H1 (cell line): Measurements from ENCODE around the gene CD53. TPM values are rescaled to one million over a fixed set of nuclear protein-coding genes. Genes with fewer than 3 reads are reported as not detected.

Experiments used
- CTCF ChIA-PET: fragments of 300-600 bp; sonication (Branson Sonifier 250); formaldehyde crosslinking; loops from one replicate; lab custom pipeline; 2021; ENCODE audit not compliant: partially characterized antibody; lab: Charles Lee
- POLR2A ChIA-PET: fragments of 300-600 bp; sonication (Branson Sonifier 250); formaldehyde crosslinking; loops from one replicate; lab custom pipeline; 2021; ENCODE audit warnings: inconsistent platforms; ENCODE audit not compliant: partially characterized antibody; lab: Charles Lee
- DNase-seq, 2 experiments: peaks; one replicate each; pipeline versions ENCODE4 v3.0.0 to v3.0.0-alpha.2; 2010 to 2022; ENCODE audit warnings: low spot score in 2 of 2, low read depth in 1 of 2, mixed read lengths in 1 of 2
- FAIRE-seq: peaks from 2 replicates; lab custom pipeline; 2011; peaks lifted over from hg19 to GRCh38; lab: Jason Lieb, UNC
- H2AFZ ChIP-seq: 2 replicates; pipeline ENCODE4 v1.8.1; 2012; ENCODE audit warnings: low read length, inconsistent platforms
- H2AK5ac ChIP-seq: 2 replicates; pipeline ENCODE4 v1.6.1; 2013; ENCODE audit warnings: low read depth, low read length
- H2BK120ac ChIP-seq: replicated peaks from 2 replicates; pipeline ENCODE3; 2013; ENCODE audit warnings: low read depth, low read length, inconsistent platforms
- H2BK12ac ChIP-seq: 2 replicates; pipeline ENCODE4 v1.6.1; 2013; ENCODE audit warnings: low read depth, low read length
- H2BK15ac ChIP-seq: 2 replicates; pipeline ENCODE4 v1.6.1; 2013; ENCODE audit warnings: low read length
- H2BK20ac ChIP-seq: 2 replicates; pipeline ENCODE4 v1.6.1; 2013; ENCODE audit warnings: low read length
- H2BK5ac ChIP-seq: 2 replicates; pipeline ENCODE4 v1.6.1; 2013; ENCODE audit warnings: low read depth, low read length
- H3K14ac ChIP-seq: 2 replicates; pipeline ENCODE4 v1.6.1; 2013; ENCODE audit warnings: inconsistent platforms; ENCODE audit not compliant: insufficient read length
- H3K18ac ChIP-seq: 2 replicates; pipeline ENCODE4 v1.6.1; 2013; ENCODE audit warnings: low read length; ENCODE audit errors: extremely low read depth
- H3K23ac ChIP-seq: 2 replicates; pipeline ENCODE4 v1.6.1; 2013; ENCODE audit warnings: inconsistent platforms; ENCODE audit not compliant: insufficient read length
- H3K23me2 ChIP-seq: 2 replicates; pipeline ENCODE4 v1.6.1; 2013; ENCODE audit warnings: low read depth, low read length
- H3K27ac ChIP-seq: 2 replicates; pipeline ENCODE4 v1.6.1; 2011; ENCODE audit warnings: low read depth, low read length, inconsistent platforms
- H3K27me3 ChIP-seq, 4 experiments: replicated peaks in 1 of 4; 1 replicate in 1 of 4; 2 replicates in 3 of 4; pipeline versions ENCODE4 v1.6.1 to v1.8.1; 2011 to 2013; ENCODE audit warnings: low read length in 3 of 4, mild to moderate bottlenecking in 3 of 4, inconsistent platforms in 2 of 4, mixed read lengths in 2 of 4, moderate library complexity in 1 of 4; ENCODE audit not compliant: control insufficient read depth in 3 of 4, insufficient read depth in 3 of 4; ENCODE audit errors: extremely low read depth in 1 of 4
- H3K36me3 ChIP-seq, 4 experiments: 2 replicates each; pipeline versions ENCODE4 v1.6.1 to v1.8.1; 2011 to 2013; ENCODE audit warnings: mild to moderate bottlenecking in 4 of 4, low read length in 3 of 4, moderate library complexity in 2 of 4, control low read depth in 1 of 4, inconsistent platforms in 1 of 4; ENCODE audit not compliant: insufficient read depth in 4 of 4, control insufficient read depth in 2 of 4
- H3K4ac ChIP-seq: replicated peaks from 2 replicates; pipeline ENCODE3; 2013; ENCODE audit warnings: low read length, low read depth, mixed read lengths, inconsistent platforms; ENCODE audit not compliant: insufficient read length
- H3K4me1 ChIP-seq, 4 experiments: replicated peaks in 1 of 4; 1 replicate in 1 of 4; 2 replicates in 3 of 4; pipeline versions ENCODE4 v1.6.1 to v1.8.1; 2011 to 2013; ENCODE audit warnings: low read length in 3 of 4, inconsistent platforms in 2 of 4, mixed read lengths in 1 of 4; ENCODE audit not compliant: insufficient read depth in 4 of 4, control insufficient read depth in 3 of 4
- H3K4me2 ChIP-seq, 2 experiments: 2 replicates each; pipeline versions ENCODE4 v1.6.1 to v1.8.1; 2011 to 2013; ENCODE audit warnings: low read depth in 2 of 2, low read length in 2 of 2, control low read depth in 1 of 2, inconsistent platforms in 1 of 2, mild to moderate bottlenecking in 1 of 2; ENCODE audit not compliant: insufficient read depth in 1 of 2
- H3K4me3 ChIP-seq, 4 experiments: fragments of 200-600, 300-600 bp in 1 of 4; sonication (generic), shearing (Covaris generic), sonication (Bioruptor Twin) in 1 of 4; 2 replicates each; pipeline versions ENCODE4 v1.5.1 to v1.8.1; 2011 to 2016; ENCODE audit warnings: low read length in 4 of 4, low read depth in 3 of 4, control low read depth in 2 of 4, inconsistent platforms in 2 of 4, mild to moderate bottlenecking in 2 of 4, mixed read lengths in 1 of 4, moderate library complexity in 1 of 4; ENCODE audit not compliant: insufficient read depth in 2 of 4; ENCODE audit errors: extremely low read depth in 1 of 4
- H3K56ac ChIP-seq: replicated peaks from 2 replicates; pipeline ENCODE3; 2013; ENCODE audit warnings: low read depth, mild to moderate bottlenecking, mixed read lengths, low read length, inconsistent platforms; ENCODE audit not compliant: insufficient read length
- H3K79me1 ChIP-seq: 2 replicates; pipeline ENCODE4 v1.6.1; 2013; ENCODE audit warnings: low read depth, low read length, control low read depth
- H3K79me2 ChIP-seq, 2 experiments: 2 replicates each; pipeline versions ENCODE4 v1.6.1 to v1.8.1; 2012 to 2013; ENCODE audit warnings: low read length in 2 of 2, mild to moderate bottlenecking in 2 of 2, inconsistent platforms in 1 of 2; ENCODE audit not compliant: insufficient read depth in 2 of 2, control insufficient read depth in 1 of 2
- H3K9ac ChIP-seq, 4 experiments: replicated peaks in 1 of 4; 1 replicate in 1 of 4; 2 replicates in 3 of 4; pipeline versions ENCODE4 v1.6.1 to v1.8.1; 2011 to 2013; ENCODE audit warnings: low read depth in 3 of 4, low read length in 3 of 4, control low read depth in 2 of 4, mild to moderate bottlenecking in 2 of 4, moderate library complexity in 2 of 4, inconsistent platforms in 1 of 4; ENCODE audit errors: extremely low read depth in 1 of 4
- H3K9me3 ChIP-seq, 2 experiments: 2 replicates each; pipeline versions ENCODE4 v1.6.1 to v1.8.1; 2012 to 2013; ENCODE audit warnings: mild to moderate bottlenecking in 2 of 2, moderate library complexity in 2 of 2, control low read depth in 1 of 2, inconsistent platforms in 1 of 2, low read depth in 1 of 2, low read length in 1 of 2, mixed read lengths in 1 of 2; ENCODE audit not compliant: insufficient read depth in 2 of 2
- H4K20me1 ChIP-seq, 2 experiments: replicated peaks in 1 of 2; 2 replicates each; pipeline versions ENCODE3 to v1.8.1; 2011 to 2013; ENCODE audit warnings: inconsistent platforms in 2 of 2, low read length in 2 of 2, mild to moderate bottlenecking in 1 of 2; ENCODE audit not compliant: insufficient read depth in 2 of 2, control insufficient read depth in 1 of 2
- H4K5ac ChIP-seq: 2 replicates; pipeline ENCODE4 v1.6.1; 2013; ENCODE audit warnings: low read length, low read depth, mixed read lengths, inconsistent platforms; ENCODE audit not compliant: insufficient read length
- H4K8ac ChIP-seq: 2 replicates; pipeline ENCODE4 v1.8.0; 2013; ENCODE audit warnings: mild to moderate bottlenecking, moderate library complexity, low read length, inconsistent platforms; ENCODE audit not compliant: insufficient read depth; ENCODE audit errors: extremely low read depth
- H4K91ac ChIP-seq: replicated peaks from 2 replicates; pipeline ENCODE3; 2013; ENCODE audit warnings: low read length, mixed read lengths, inconsistent platforms; ENCODE audit not compliant: insufficient read length
- ASH2L ChIP-seq: fragments of 200-600, 300-600 bp; sonication (generic); IDR thresholded peaks from one replicate; pipeline ENCODE4 v1.7.1; 2017; ENCODE audit warnings: low read length
- CHD1 ChIP-seq: IDR thresholded peaks from 2 replicates; pipeline ENCODE4 v1.6.1; 2012; ENCODE audit warnings: low read depth, low read length, improper control_type of control experiment
- EZH2 ChIP-seq: fragments of 200-600 bp; sonication (generic); IDR thresholded peaks from 2 replicates; pipeline ENCODE4 v1.7.1; 2012; ENCODE audit warnings: low read depth, mild to moderate bottlenecking, moderate library complexity, low read length, inconsistent platforms; ENCODE audit not compliant: severe bottlenecking
- HDAC2 ChIP-seq, 2 experiments: fragments of 300-600 bp in 1 of 2; sonication (generic) in 1 of 2; IDR thresholded peaks; 2 replicates each; pipeline ENCODE4 v1.6.1; 2011 to 2012; ENCODE audit warnings: low read depth in 2 of 2, low read length in 2 of 2, mild to moderate bottlenecking in 2 of 2, moderate library complexity in 2 of 2, borderline replicate concordance in 1 of 2, inconsistent platforms in 1 of 2
- KDM1A ChIP-seq: fragments of 200-600, 300-600 bp; sonication (generic); IDR thresholded peaks from 2 replicates; pipeline ENCODE4 v1.7.1; 2016; ENCODE audit warnings: mild to moderate bottlenecking, low read length, borderline replicate concordance
- RAD21 ChIP-seq, 2 experiments: IDR thresholded peaks in 1 of 2; conservative IDR thresholded peaks in 1 of 2; 2 replicates each; pipeline ENCODE4 v1.6.1; 2011; ENCODE audit warnings: low read depth in 2 of 2, low read length in 2 of 2, improper control_type of control experiment in 1 of 2, inconsistent platforms in 1 of 2, mild to moderate bottlenecking in 1 of 2, moderate library complexity in 1 of 2
- SIRT6 ChIP-seq: IDR thresholded peaks from one replicate; pipeline ENCODE4 v1.7.1; 2012; ENCODE audit warnings: low read length, inconsistent platforms
- WGBS, 2 experiments: shearing (Covaris generic) in 1 of 2; methylation state at CpG; one replicate each; pipeline versions ENCODE4 v1.1.6 to v1.1.7; 2013 to 2015; ENCODE audit warnings: low lambda C conversion rate in 2 of 2, mixed read lengths in 2 of 2, inconsistent platforms in 1 of 2, low coverage in 1 of 2, missing lambda C conversion rate in 1 of 2; ENCODE audit not compliant: insufficient replicate concordance in 2 of 2, insufficient coverage in 1 of 2, insufficient read length in 1 of 2; ENCODE audit errors: extremely low coverage in 1 of 2, missing lambda C conversion rate in 1 of 2; 5-methylcytosine and 5-hydroxymethylcytosine counted together
- polyA plus RNA-seq, 7 experiments: library from polyadenylated mRNA; depleted of rRNA in 3 of 7; stranded (reverse) in 5 of 7; unstranded in 2 of 7; fragments of >200 nt in 5 of 7; fragments of 200-250 nt in 2 of 7; gene quantifications; 1 replicate in 5 of 7; 2 replicates in 1 of 7; 4 replicates in 1 of 7; pipeline versions ENCODE4 v1.2.1 to v1.2.3, GENCODE V29; 2011 to 2013; ENCODE audit warnings: missing spikeins in 2 of 7, mixed read lengths in 2 of 7
- total RNA-seq: library from RNA; stranded (reverse); fragmentation: NEBNext Ultra II Directional; extraction: Animal tissue kit (Norgen Biotek cat#: 25700); gene quantifications from 2 replicates; pipeline ENCODE4 v1.2.1, GENCODE V29; 2021
- TF ChIP-seq, protein P1 (sequence below), 3 experiments: IDR thresholded peaks; 1 replicate in 2 of 3; 2 replicates in 1 of 3; pipeline versions ENCODE4 v1.5.1 to v1.6.1; 2011; ENCODE audit warnings: low read length in 3 of 3, mild to moderate bottlenecking in 3 of 3, inconsistent platforms in 2 of 3, low read depth in 1 of 3, moderate library complexity in 1 of 3; ENCODE audit not compliant: insufficient read depth in 1 of 3; ENCODE audit errors: control extremely low read depth in 1 of 3

CD53 gene
- total and polyA plus RNA-seq, 2 of the 8 experiments (the other 6 are each of a cell fraction or from before 2014, with no cell fraction given), result 0.56 to 1.0 TPM

DNA sequence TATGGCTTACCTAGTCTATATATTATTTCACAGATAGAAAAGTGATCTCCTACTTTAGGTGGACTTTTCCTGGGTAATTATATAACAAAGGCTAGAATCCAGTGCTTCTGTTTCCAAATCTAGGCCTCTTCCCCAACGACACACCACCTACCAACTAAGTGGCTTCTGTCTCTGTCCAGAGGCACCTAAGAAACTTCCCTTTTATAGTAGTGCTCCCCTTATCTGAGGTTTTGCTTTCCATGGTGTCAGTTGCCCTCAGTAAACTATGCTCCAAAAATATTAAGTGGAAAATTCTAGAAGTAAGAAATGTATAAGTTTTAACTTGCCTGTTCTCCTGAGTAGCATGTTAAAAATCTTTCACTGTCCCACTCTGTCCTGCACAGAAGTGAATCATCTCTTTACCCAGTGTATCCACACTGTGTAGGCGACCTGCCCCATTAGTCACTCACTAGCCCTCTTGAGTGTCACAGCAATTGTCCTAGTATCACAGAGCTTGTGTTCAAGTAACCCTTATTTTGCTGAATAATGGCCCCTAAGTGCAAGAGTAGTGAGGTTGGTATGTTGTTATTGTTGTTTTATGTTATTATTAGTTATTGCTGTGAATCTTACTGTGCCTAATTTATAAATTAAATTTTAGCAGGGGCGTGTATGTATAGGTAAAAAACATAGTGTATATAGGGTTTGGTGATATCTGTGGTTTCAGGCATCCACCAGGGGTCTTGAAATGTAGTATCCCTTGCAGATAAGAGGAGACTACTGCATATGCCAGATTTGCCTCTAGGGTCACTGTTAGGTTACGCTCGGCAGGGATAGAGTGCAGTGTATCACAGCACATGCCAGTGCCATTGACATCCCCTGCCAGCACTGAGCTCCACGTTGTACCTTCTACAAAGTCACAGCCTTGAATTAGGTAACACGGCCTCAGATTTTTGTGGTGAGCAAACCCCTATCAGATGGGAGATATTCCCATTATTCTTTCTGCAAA lies 14.7 kb upstream of the CD53 start:
- no peak overlapping the region for H2BK15ac ChIP-seq
- H2BK12ac ChIP-seq, result no peak overlapping the region
- H3K4me3 ChIP-seq, result no peak overlapping the region
- H3K36me3 ChIP-seq, result no peaks in the 10 kb centered on the region
- H3K14ac ChIP-seq, result no peak overlapping the region
- H3K23ac ChIP-seq, result no peak overlapping the region
- H2AK5ac ChIP-seq, result no peak overlapping the region
- no peak overlapping the region for H3K56ac ChIP-seq
- no peaks in the 10 kb centered on the region for H3K23me2 ChIP-seq
- FAIRE-seq (no peak), DNase-seq (no peak)
- H3K4ac ChIP-seq, result no peak overlapping the region
- H3K79me2 ChIP-seq, result no peaks in the 10 kb centered on the region
- H4K5ac ChIP-seq, result no peak overlapping the region
- H3K4me1 ChIP-seq, result no peaks in the 10 kb centered on the region
- no peak overlapping the region for H3K4me2 ChIP-seq
- POLR2A ChIA-PET, result no interaction called here
- no peak overlapping the region for H2BK5ac ChIP-seq
- peaks cover 4 to 35% of the 10 kb centered on the region in 2 experiments; a peak in 3 of 4 replicates for H3K9me3 ChIP-seq
- no peaks in the 10 kb centered on the region for H3K79me1 ChIP-seq
- H4K20me1 ChIP-seq, result no peaks in the 10 kb centered on the region
- no peak overlapping the region for H2BK20ac ChIP-seq
- H3K27ac ChIP-seq, result no peak overlapping the region
- no peak overlapping the region for H4K8ac ChIP-seq
- H3K27me3 ChIP-seq, result no peaks in the 10 kb centered on the region
- CTCF ChIA-PET, result no interaction called here
- 78% methylated on average over 7 of the region's 7 CpGs; no CpG with 5 or more reads in 1 of the 2 experiments for WGBS, 2 experiments
- H2AFZ ChIP-seq, result no peak overlapping the region
- H4K91ac ChIP-seq, result no peak overlapping the region
- no peak overlapping the region for H3K18ac ChIP-seq
- H3K9ac ChIP-seq, result no peak overlapping the region
- no peak overlapping the region for H2BK120ac ChIP-seq
- TF ChIP-seq ASH2L (no peak), SIRT6 (no peak), HDAC2 (IDR thresholded peaks at IDR 0.05; ENCODE audit: borderline replicate concordance in 1 of 2, low read depth in 2 of 2, low read length in 2 of 2) (no peak), EZH2 (no peak), RAD21 (IDR thresholded peaks at IDR 0.05 in 1 of 2, conservative IDR thresholded peaks at IDR 0.05 in 1 of 2; ENCODE audit: low read depth in 2 of 2, low read length in 2 of 2) (no peak), KDM1A (no peak), CHD1 (no peak)
- TF ChIP-seq, protein P1, sequence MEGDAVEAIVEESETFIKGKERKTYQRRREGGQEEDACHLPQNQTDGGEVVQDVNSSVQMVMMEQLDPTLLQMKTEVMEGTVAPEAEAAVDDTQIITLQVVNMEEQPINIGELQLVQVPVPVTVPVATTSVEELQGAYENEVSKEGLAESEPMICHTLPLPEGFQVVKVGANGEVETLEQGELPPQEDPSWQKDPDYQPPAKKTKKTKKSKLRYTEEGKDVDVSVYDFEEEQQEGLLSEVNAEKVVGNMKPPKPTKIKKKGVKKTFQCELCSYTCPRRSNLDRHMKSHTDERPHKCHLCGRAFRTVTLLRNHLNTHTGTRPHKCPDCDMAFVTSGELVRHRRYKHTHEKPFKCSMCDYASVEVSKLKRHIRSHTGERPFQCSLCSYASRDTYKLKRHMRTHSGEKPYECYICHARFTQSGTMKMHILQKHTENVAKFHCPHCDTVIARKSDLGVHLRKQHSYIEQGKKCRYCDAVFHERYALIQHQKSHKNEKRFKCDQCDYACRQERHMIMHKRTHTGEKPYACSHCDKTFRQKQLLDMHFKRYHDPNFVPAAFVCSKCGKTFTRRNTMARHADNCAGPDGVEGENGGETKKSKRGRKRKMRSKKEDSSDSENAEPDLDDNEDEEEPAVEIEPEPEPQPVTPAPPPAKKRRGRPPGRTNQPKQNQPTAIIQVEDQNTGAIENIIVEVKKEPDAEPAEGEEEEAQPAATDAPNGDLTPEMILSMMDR (IDR thresholded peaks at IDR 0.05; ENCODE audit: control extremely low read depth in 1 of 3, insufficient read depth in 1 of 3, low read depth in 1 of 3, low read length in 3 of 3), result no peak
